Activated CD8-positive, alpha-beta T cell treated with anti-CD3 and anti-CD28 coated beads, Interleukin-2, amount 10 ng/mL, durations not matched to agents 7 days and 5 days (primary cell): ENCODE data around the gene BLOC1S1. TPM values are rescaled to one million over a fixed set of nuclear protein-coding genes. Genes with fewer than 3 reads are reported as not detected.
"Not testable (repeated sequence)": the region's sequence is repeated elsewhere in the genome, so short reads cannot be mapped to it uniquely, and the experiment has no call there.

Experiments used
- ATAC-seq: fragments of 150-1000 bp; cut with Tn5 transposase; one replicate; pipeline ENCODE4 v1.10.0; 2021; ENCODE audit warnings: moderate library complexity
- CTCF ChIA-PET: fragments of 350-600 bp; sonication (Branson Sonifier 250); formaldehyde crosslinking; loops from one replicate; lab custom pipeline; 2021; ENCODE audit warnings: antibody characterized with exemption; lab: Charles Lee
- POLR2A ChIA-PET: fragments of 350-600 bp; sonication (Branson Sonifier 250); formaldehyde crosslinking; loops from one replicate; lab custom pipeline; 2021; ENCODE audit warnings: antibody characterized with exemption; lab: Charles Lee
- DNase-seq: peaks from one replicate; pipeline ENCODE4 v3.0.0-alpha.2; 2020
- H3K27ac Mint-ChIP-seq: one replicate; pipeline ENCODE4 v1.8.0; 2021; ENCODE audit warnings: mild to moderate bottlenecking, mixed read lengths
- H3K27me3 Mint-ChIP-seq: one replicate; pipeline ENCODE4 v1.8.0; 2021; ENCODE audit warnings: low read depth, mixed read lengths
- H3K36me3 Mint-ChIP-seq: one replicate; pipeline ENCODE4 v1.8.0; 2021; ENCODE audit warnings: low read depth, mixed read lengths
- H3K4me1 Mint-ChIP-seq: one replicate; pipeline ENCODE4 v1.8.0; 2021; ENCODE audit warnings: low read depth, mixed read lengths
- H3K4me3 Mint-ChIP-seq: one replicate; pipeline ENCODE4 v1.8.0; 2021; ENCODE audit warnings: mild to moderate bottlenecking, mixed read lengths
- H3K9me3 Mint-ChIP-seq: one replicate; pipeline ENCODE4 v1.8.0; 2022; ENCODE audit warnings: mixed read lengths; ENCODE audit not compliant: insufficient read depth
- total RNA-seq, 2 experiments: library from RNA; stranded (reverse); gene quantifications; one replicate each; pipeline ENCODE4 v1.2.3, GENCODE V29; 2021

Gene BLOC1S1
- total RNA-seq, 2 experiments from 2014 or later, result 156 to 158 TPM

- not testable (repeated sequence) for H3K27ac Mint-ChIP-seq, H3K4me1 Mint-ChIP-seq, H3K27me3 Mint-ChIP-seq, ATAC-seq, H3K4me3 Mint-ChIP-seq, H3K9me3 Mint-ChIP-seq, DNase-seq
- ChIA-PET CTCF (interaction anchor here (2.1 kb wide), 1 partner anchor 20 kb away, joined by 8 read pairs; no protein-coding TSS in a partner anchor), POLR2A (interaction anchor here (0.6 kb wide), 1 partner anchor 9 kb away, joined by 4 read pairs; no protein-coding TSS in a partner anchor)
- peaks cover 60% of the 10 kb centered on the region for H3K36me3 Mint-ChIP-seq
Measured at GRCh38 chr12:55758575-55758974, 42.7 kb downstream of the BLOC1S1 start.

- ChIA-PET POLR2A (no interaction called here), CTCF (interaction anchor here (1.1 kb wide), 1 partner anchor 9 kb away, joined by 3 read pairs; no protein-coding TSS in a partner anchor)
- no peak overlapping the region for H3K4me3 Mint-ChIP-seq
- DNase-seq (no peak), ATAC-seq (no peak)
- H3K36me3 Mint-ChIP-seq, result peaks cover 55% of the 10 kb centered on the region
- H3K27me3 Mint-ChIP-seq, result no peaks in the 10 kb centered on the region
- no peaks in the 10 kb centered on the region for H3K4me1 Mint-ChIP-seq
- H3K27ac Mint-ChIP-seq, result no peak overlapping the region
- no peaks in the 10 kb centered on the region for H3K9me3 Mint-ChIP-seq
Measured at GRCh38 chr12:55760663-55761062, 44.8 kb downstream of the BLOC1S1 start.

- no peaks in the 10 kb centered on the region for H3K9me3 Mint-ChIP-seq
- peaks cover 46% of the 10 kb centered on the region for H3K36me3 Mint-ChIP-seq
- no peaks in the 10 kb centered on the region for H3K4me1 Mint-ChIP-seq
- POLR2A ChIA-PET, result interaction anchor here (0.6 to 0.9 kb wide), 2 partner anchors 17 to 157 kb away, joined by 3 read pairs; no protein-coding TSS in a partner anchor
- H3K27ac Mint-ChIP-seq, result no peak overlapping the region
- CTCF ChIA-PET, result interaction anchor here (1.0 to 1.5 kb wide), 4 partner anchors 16 to 233 kb away, joined by 3 read pairs; no protein-coding TSS in a partner anchor
- ATAC-seq (no peak), DNase-seq (no peak)
- H3K27me3 Mint-ChIP-seq, result no peaks in the 10 kb centered on the region
- no peak overlapping the region for H3K4me3 Mint-ChIP-seq
Measured at GRCh38 chr12:55762646-55763045, 46.8 kb downstream of the BLOC1S1 start.

- H3K27ac Mint-ChIP-seq, result no peak overlapping the region
- no peaks in the 10 kb centered on the region for H3K4me1 Mint-ChIP-seq
- POLR2A ChIA-PET, result interaction anchor here (0.8 kb wide), 1 partner anchor 9 kb away, joined by 3 read pairs; no protein-coding TSS in a partner anchor
- no peaks in the 10 kb centered on the region for H3K27me3 Mint-ChIP-seq
- CTCF ChIA-PET, result interaction anchor here (2.2 to 2.5 kb wide), 2 partner anchors 9 to 27 kb away, joined by 8 read pairs; no protein-coding TSS in a partner anchor
- H3K36me3 Mint-ChIP-seq, result peaks cover 26% of the 10 kb centered on the region
- DNase-seq (no peak), ATAC-seq (no peak)
- no peak overlapping the region for H3K4me3 Mint-ChIP-seq
- no peaks in the 10 kb centered on the region for H3K9me3 Mint-ChIP-seq
Measured at GRCh38 chr12:55765736-55766290, 50.0 kb downstream of the BLOC1S1 start.

- Mint-ChIP-seq H3K27ac (no peak overlapping the region), H3K4me1 (peaks cover under 1% of the 10 kb centered on the region), H3K36me3 (peaks cover 26% of the 10 kb centered on the region), H3K9me3 (no peaks in the 10 kb centered on the region), H3K4me3 (no peak overlapping the region), H3K27me3 (no peaks in the 10 kb centered on the region)
- ATAC-seq (no peak), DNase-seq (no peak)
- ChIA-PET CTCF (interaction anchor here (1.0 to 2.5 kb wide), 3 partner anchors 10 to 207 kb away, joined by 4 to 8 read pairs (median 8); partner anchors contain the start of gene RAB5B), POLR2A (interaction anchor here (0.6 kb wide), 1 partner anchor 21 kb away, joined by 3 read pairs; no protein-coding TSS in a partner anchor)
Measured at GRCh38 chr12:55767156-55767555, 51.3 kb downstream of the BLOC1S1 start.

Other genes starting within 250 kb of the BLOC1S1 start
- gene OR6C70, start 245.9 kb upstream of the BLOC1S1 start, total RNA-seq, result not detected
- not detected for gene OR6C68, start 223.7 kb upstream of the BLOC1S1 start, total RNA-seq
- gene OR6C4, start 166.4 kb upstream of the BLOC1S1 start, total RNA-seq, result not detected
- not detected for gene OR2AP1, start 143.6 kb upstream of the BLOC1S1 start, total RNA-seq
- not detected for gene OR10P1, start 79.2 kb upstream of the BLOC1S1 start, total RNA-seq
- gene ITGA7, start 8.1 kb upstream of the BLOC1S1 start, total RNA-seq, result 1 to 10 TPM; 2.0 to 4.2 TPM
- 10 to 100 TPM; 12.0 to 12.1 TPM for gene RDH5, start 4.3 kb downstream of the BLOC1S1 start, total RNA-seq
- gene CD63, start 13.0 kb downstream of the BLOC1S1 start, total RNA-seq, result 100 to 1,000 TPM; 203 to 206 TPM
- gene GDF11, start 27.1 kb downstream of the BLOC1S1 start, total RNA-seq, result 10 to 100 TPM; 12.4 to 13.9 TPM
- 10 to 100 TPM; 91.1 to 94.8 TPM for gene SARNP, start 101.7 kb downstream of the BLOC1S1 start, total RNA-seq
- 10 to 100 TPM; 55.2 to 57.9 TPM for gene ORMDL2, start 102.0 kb downstream of the BLOC1S1 start, total RNA-seq
- 10 to 100 TPM; 31.1 to 34.9 TPM for gene DNAJC14, start 113.5 kb downstream of the BLOC1S1 start, total RNA-seq
- not detected for gene MMP19, start 126.9 kb downstream of the BLOC1S1 start, total RNA-seq
- gene PYM1, start 211.8 kb downstream of the BLOC1S1 start, total RNA-seq, result 10 to 100 TPM; 51.6 to 52.2 TPM
- gene DGKA, start 215.1 kb downstream of the BLOC1S1 start, total RNA-seq, result 100 to 1,000 TPM; 541 to 575 TPM
- gene PMEL, start 250.0 kb downstream of the BLOC1S1 start, total RNA-seq, result under 1 TPM; 0.10 to 0.55 TPM